ENCODE results near the gene PDK2.

The PDK2 gene

GRCh38 chr17:50094243-50094752 lies 853 bp upstream of the PDK2 start:
- H3K4me1 Mint-ChIP-seq (ENCODE audit: low read depth): peaks cover 43% of the 10 kb centered on the region
- intact Hi-C loops (cut with micrococcal nuclease): loop anchor here (10.0 kb wide), 2 partner anchors 61 to 201 kb away; partner anchors contain the start of gene PPP1R9B
- H3K4me3 Mint-ChIP-seq: peak overlapping the region; percentile 93
- peaks cover 10% of the 10 kb centered on the region for H3K27me3 Mint-ChIP-seq
- H3K9me3 Mint-ChIP-seq: no peaks in the 10 kb centered on the region
- peaks cover 28% of the 10 kb centered on the region for H3K36me3 Mint-ChIP-seq (ENCODE audit: low read depth)
- H3K27ac Mint-ChIP-seq: peak overlapping the region; percentile 93

- Mint-ChIP-seq H3K27ac (peak overlapping the region; percentile 93), H3K4me3 (peak overlapping the region; percentile 93), H3K9me3 (no peaks in the 10 kb centered on the region), H3K36me3 (ENCODE audit: low read depth) (peaks cover 41% of the 10 kb centered on the region), H3K27me3 (peaks cover 10% of the 10 kb centered on the region), H3K4me1 (ENCODE audit: low read depth) (peaks cover 43% of the 10 kb centered on the region)
- intact Hi-C loops (cut with micrococcal nuclease): loop anchor here (10.0 kb wide), 2 partner anchors 59 to 199 kb away; partner anchors contain the start of gene PPP1R9B
These were observed 481 bp downstream of the PDK2 start for GRCh38 chr17:50095626-50096037.

GRCh38 chr17:50096092-50096491 lies 941 bp downstream of the PDK2 start:
- H3K4me3 Mint-ChIP-seq: peak overlapping the region; percentile 93
- H3K36me3 Mint-ChIP-seq (ENCODE audit: low read depth): peaks cover 46% of the 10 kb centered on the region
- H3K9me3 Mint-ChIP-seq: no peaks in the 10 kb centered on the region
- peak overlapping the region; percentile 93 for H3K27ac Mint-ChIP-seq
- H3K4me1 Mint-ChIP-seq (ENCODE audit: low read depth): peaks cover 43% of the 10 kb centered on the region
- peaks cover 6% of the 10 kb centered on the region for H3K27me3 Mint-ChIP-seq
- intact Hi-C loops (cut with micrococcal nuclease): loop anchor here (10.0 kb wide), 2 partner anchors 59 to 199 kb away; partner anchors contain the start of gene PPP1R9B

- peak overlapping the region; percentile 12 for H3K27ac Mint-ChIP-seq
- peaks cover 43% of the 10 kb centered on the region for H3K4me1 Mint-ChIP-seq (ENCODE audit: low read depth)
- H3K36me3 Mint-ChIP-seq (ENCODE audit: low read depth): peaks cover 53% of the 10 kb centered on the region
- H3K9me3 Mint-ChIP-seq: no peaks in the 10 kb centered on the region
- H3K4me3 Mint-ChIP-seq: no peak overlapping the region
- H3K27me3 Mint-ChIP-seq: peaks cover 5% of the 10 kb centered on the region
- intact Hi-C loops (cut with micrococcal nuclease): loop anchor here (10.0 kb wide), 2 partner anchors 58 to 198 kb away; partner anchors contain the start of gene PPP1R9B
These were observed 1.6 kb downstream of the PDK2 start for GRCh38 chr17:50096758-50097157.

GRCh38 chr17:50097455-50097854 lies 2.3 kb downstream of the PDK2 start:
- Mint-ChIP-seq H3K4me1 (ENCODE audit: low read depth) (peaks cover 43% of the 10 kb centered on the region), H3K36me3 (ENCODE audit: low read depth) (peaks cover 56% of the 10 kb centered on the region), H3K9me3 (no peaks in the 10 kb centered on the region), H3K27me3 (peaks cover 5% of the 10 kb centered on the region), H3K4me3 (no peak overlapping the region), H3K27ac (peak overlapping the region; percentile 12)
- intact Hi-C loops (cut with micrococcal nuclease): loop anchor here (10.0 kb wide), 2 partner anchors 57 to 197 kb away; partner anchors contain the start of gene PPP1R9B

GRCh38 chr17:50097926-50098325 lies 2.8 kb downstream of the PDK2 start:
- peaks cover 56% of the 10 kb centered on the region for H3K36me3 Mint-ChIP-seq (ENCODE audit: low read depth)
- H3K27me3 Mint-ChIP-seq: peaks cover 5% of the 10 kb centered on the region
- no peak overlapping the region for H3K4me3 Mint-ChIP-seq
- intact Hi-C loops (cut with micrococcal nuclease): loop anchor here (10.0 kb wide), 2 partner anchors 57 to 197 kb away; partner anchors contain the start of gene PPP1R9B
- H3K27ac Mint-ChIP-seq: no peak overlapping the region
- H3K9me3 Mint-ChIP-seq: no peaks in the 10 kb centered on the region
- H3K4me1 Mint-ChIP-seq (ENCODE audit: low read depth): peaks cover 43% of the 10 kb centered on the region

- H3K4me3 Mint-ChIP-seq: no peak overlapping the region
- H3K9me3 Mint-ChIP-seq: no peaks in the 10 kb centered on the region
- no peaks in the 10 kb centered on the region for H3K27me3 Mint-ChIP-seq
- peaks cover 56% of the 10 kb centered on the region for H3K36me3 Mint-ChIP-seq (ENCODE audit: low read depth)
- peaks cover 43% of the 10 kb centered on the region for H3K4me1 Mint-ChIP-seq (ENCODE audit: low read depth)
- H3K27ac Mint-ChIP-seq: no peak overlapping the region
- intact Hi-C loops (cut with micrococcal nuclease): loop anchor here (10.0 kb wide), 2 partner anchors 56 to 196 kb away; partner anchors contain the start of gene PPP1R9B
These were observed 3.4 kb downstream of the PDK2 start for GRCh38 chr17:50098583-50098982.

- Mint-ChIP-seq H3K4me3 (no peak overlapping the region), H3K4me1 (ENCODE audit: low read depth) (peaks cover 43% of the 10 kb centered on the region), H3K27me3 (no peaks in the 10 kb centered on the region), H3K9me3 (no peaks in the 10 kb centered on the region), H3K36me3 (ENCODE audit: low read depth) (peaks cover 56% of the 10 kb centered on the region), H3K27ac (no peak overlapping the region)
- intact Hi-C loops (cut with micrococcal nuclease): loop anchor here (10.0 kb wide), 2 partner anchors 56 to 196 kb away; partner anchors contain the start of gene PPP1R9B
These were observed 3.9 kb downstream of the PDK2 start for GRCh38 chr17:50099003-50099402.

- Mint-ChIP-seq H3K27me3 (no peaks in the 10 kb centered on the region), H3K4me3 (no peak overlapping the region), H3K36me3 (ENCODE audit: low read depth) (peaks cover 57% of the 10 kb centered on the region), H3K4me1 (ENCODE audit: low read depth) (peaks cover 29% of the 10 kb centered on the region), H3K27ac (no peak overlapping the region), H3K9me3 (no peaks in the 10 kb centered on the region)
- intact Hi-C loops (cut with micrococcal nuclease): no loop called here
These were observed 5.3 kb downstream of the PDK2 start for GRCh38 chr17:50100480-50100883.

GRCh38 chr17:50100921-50101345 lies 5.8 kb downstream of the PDK2 start:
- H3K36me3 Mint-ChIP-seq (ENCODE audit: low read depth): peaks cover 57% of the 10 kb centered on the region
- no peak overlapping the region for H3K4me3 Mint-ChIP-seq
- peaks cover 24% of the 10 kb centered on the region for H3K4me1 Mint-ChIP-seq (ENCODE audit: low read depth)
- intact Hi-C loops (cut with micrococcal nuclease): no loop called here
- no peaks in the 10 kb centered on the region for H3K27me3 Mint-ChIP-seq
- H3K9me3 Mint-ChIP-seq: no peaks in the 10 kb centered on the region
- no peak overlapping the region for H3K27ac Mint-ChIP-seq

- Mint-ChIP-seq H3K36me3 (ENCODE audit: low read depth) (peaks cover 62% of the 10 kb centered on the region), H3K27ac (no peak overlapping the region), H3K27me3 (no peaks in the 10 kb centered on the region), H3K4me3 (no peak overlapping the region), H3K4me1 (ENCODE audit: low read depth) (peaks cover 18% of the 10 kb centered on the region), H3K9me3 (no peaks in the 10 kb centered on the region)
- intact Hi-C loops (cut with micrococcal nuclease): no loop called here
These were observed 6.4 kb downstream of the PDK2 start for GRCh38 chr17:50101346-50102163.

- Mint-ChIP-seq H3K27me3 (no peaks in the 10 kb centered on the region), H3K9me3 (no peaks in the 10 kb centered on the region), H3K36me3 (ENCODE audit: low read depth) (peaks cover 70% of the 10 kb centered on the region), H3K4me3 (no peak overlapping the region), H3K4me1 (ENCODE audit: low read depth) (peaks cover 10% of the 10 kb centered on the region), H3K27ac (no peak overlapping the region)
- intact Hi-C loops (cut with micrococcal nuclease): no loop called here
These were observed 7.2 kb downstream of the PDK2 start for GRCh38 chr17:50102164-50102991.

- H3K27me3 Mint-ChIP-seq: no peaks in the 10 kb centered on the region
- no peaks in the 10 kb centered on the region for H3K9me3 Mint-ChIP-seq
- intact Hi-C loops (cut with micrococcal nuclease): no loop called here
- no peak overlapping the region for H3K4me3 Mint-ChIP-seq
- peaks cover 74% of the 10 kb centered on the region for H3K36me3 Mint-ChIP-seq (ENCODE audit: low read depth)
- H3K27ac Mint-ChIP-seq: no peak overlapping the region
- H3K4me1 Mint-ChIP-seq (ENCODE audit: low read depth): peaks cover 5% of the 10 kb centered on the region
These were observed 8.1 kb downstream of the PDK2 start for GRCh38 chr17:50103252-50103651.

All from dendritic cell treated with granulocyte-macrophage colony-stimulating factor and Interleukin-4, amounts not matched to agents 40 ng/mL and 50 ng/mL, for 4 days (primary cell).